ENCODE results near the gene TPI1.
A peak's percentile ranks its signal among the peaks of the same experiment; 100 is the strongest.
"Not testable (repeated sequence)": the region's sequence is repeated elsewhere in the genome, so short reads cannot be mapped to it uniquely, and the experiment has no call there.

Gene TPI1

GRCh38 chr12:6847676-6848075, 19.7 kb upstream of the TPI1 start:
- no peak for DNase-seq (ENCODE audit: low spot score)

- DNase-seq (ENCODE audit: low spot score): no peak
Observed at GRCh38 chr12:6849427-6849826, 17.9 kb upstream of the TPI1 start.

GRCh38 chr12:6849976-6850560, 17.3 kb upstream of the TPI1 start:
- no peak for DNase-seq (ENCODE audit: low spot score)

GRCh38 chr12:6850796-6851152, 16.6 kb upstream of the TPI1 start:
- no peak for DNase-seq (ENCODE audit: low spot score)

GRCh38 chr12:6851153-6851920, 16.0 kb upstream of the TPI1 start, which contains the start of gene CDCA3:
Gene CDCA3, minus strand, starts transcription at chr12:6851286. Its CDS starts 334 bp downstream, at chr12:6850952.
- DNase-seq (ENCODE audit: low spot score): peak; percentile 100

- peak; percentile 98 for DNase-seq (ENCODE audit: low spot score)
Observed at GRCh38 chr12:6851921-6852650, 15.2 kb upstream of the TPI1 start, which contains the start of gene USP5. Gene USP5, plus strand, starts transcription at chr12:6852150. Its CDS starts 30 bp downstream, at chr12:6852180.

- DNase-seq (ENCODE audit: low spot score): peak; percentile 75
Observed at GRCh38 chr12:6852651-6853354, 14.5 kb upstream of the TPI1 start.

- no peak for DNase-seq (ENCODE audit: low spot score)
Observed at GRCh38 chr12:6853626-6854025, 13.7 kb upstream of the TPI1 start.

- no peak for DNase-seq (ENCODE audit: low spot score)
Observed at GRCh38 chr12:6854036-6854435, 13.3 kb upstream of the TPI1 start.

GRCh38 chr12:6855322-6855721, 12.0 kb upstream of the TPI1 start:
- DNase-seq (ENCODE audit: low spot score): no peak

- DNase-seq (ENCODE audit: low spot score): no peak
Observed at GRCh38 chr12:6858799-6859198, 8.5 kb upstream of the TPI1 start.

- no peak for DNase-seq (ENCODE audit: low spot score)
Observed at GRCh38 chr12:6860116-6860515, 7.2 kb upstream of the TPI1 start.

- no peak for DNase-seq (ENCODE audit: low spot score)
Observed at GRCh38 chr12:6860942-6861341, 6.4 kb upstream of the TPI1 start.

GRCh38 chr12:6861391-6861790, 5.9 kb upstream of the TPI1 start:
- DNase-seq (ENCODE audit: low spot score): no peak

- no peak for DNase-seq (ENCODE audit: low spot score)
Observed at GRCh38 chr12:6863033-6863432, 4.3 kb upstream of the TPI1 start.

- DNase-seq (ENCODE audit: low spot score): no peak
Observed at GRCh38 chr12:6863586-6864321, 3.6 kb upstream of the TPI1 start.

- not testable (repeated sequence) for DNase-seq (ENCODE audit: low spot score)
Observed at GRCh38 chr12:6865307-6865706, 2.0 kb upstream of the TPI1 start.

GRCh38 chr12:6866163-6866919, 990 bp upstream of the TPI1 start:
- DNase-seq (ENCODE audit: low spot score): no peak

GRCh38 chr12:6866920-6867412, 365 bp upstream of the TPI1 start:
- DNase-seq (ENCODE audit: low spot score): peak; percentile 33

GRCh38 chr12:6868211-6869048, 1.1 kb downstream of the TPI1 start:
- no peak for DNase-seq (ENCODE audit: low spot score)
